ENCODE measurements around the gene ENC1.

Gene ENC1

DNA sequence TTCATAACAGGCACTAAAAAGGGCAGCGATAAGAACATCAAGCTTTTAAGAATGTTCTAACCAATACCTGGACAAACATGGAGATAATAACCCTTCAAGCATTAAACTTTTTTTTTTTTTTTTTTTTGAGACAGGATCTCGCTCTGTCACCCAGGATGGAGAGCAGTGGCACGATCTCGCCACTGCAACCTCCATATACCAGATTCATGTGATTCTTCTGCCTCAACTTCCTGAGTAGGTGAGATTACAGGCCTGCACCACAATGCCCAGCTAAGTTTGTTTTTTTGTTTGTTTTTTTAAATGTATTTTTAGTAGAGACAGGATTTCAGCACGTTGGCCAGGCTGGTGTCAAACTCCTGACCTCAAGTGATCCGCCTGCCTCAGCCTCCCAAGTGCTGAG is 14.7 kb upstream of the ENC1 start:
- no peak for DNase-seq

DNA sequence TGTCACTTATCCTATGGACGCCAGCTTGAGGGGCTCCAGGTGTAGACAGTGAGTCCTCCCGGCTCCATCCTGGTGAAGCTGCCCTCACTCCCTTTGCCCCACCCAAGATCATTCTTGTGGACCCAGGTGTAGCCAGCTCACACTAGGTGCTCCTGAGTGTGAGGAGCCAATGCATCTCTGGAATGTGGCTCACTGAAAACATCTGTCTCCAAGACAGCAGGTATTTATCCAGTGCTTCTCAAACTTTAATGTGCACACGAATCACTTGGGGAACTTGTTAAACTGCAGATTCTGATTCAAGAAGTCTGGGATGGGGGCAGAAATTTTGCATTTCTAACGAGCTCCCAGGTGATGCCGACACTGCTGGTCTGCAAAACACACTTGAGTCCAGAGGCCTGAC is 13.5 kb upstream of the ENC1 start:
- DNase-seq = no peak

GRCh38 chr5:74652576-74652975 is 12.0 kb upstream of the ENC1 start:
- no peak for DNase-seq

DNA sequence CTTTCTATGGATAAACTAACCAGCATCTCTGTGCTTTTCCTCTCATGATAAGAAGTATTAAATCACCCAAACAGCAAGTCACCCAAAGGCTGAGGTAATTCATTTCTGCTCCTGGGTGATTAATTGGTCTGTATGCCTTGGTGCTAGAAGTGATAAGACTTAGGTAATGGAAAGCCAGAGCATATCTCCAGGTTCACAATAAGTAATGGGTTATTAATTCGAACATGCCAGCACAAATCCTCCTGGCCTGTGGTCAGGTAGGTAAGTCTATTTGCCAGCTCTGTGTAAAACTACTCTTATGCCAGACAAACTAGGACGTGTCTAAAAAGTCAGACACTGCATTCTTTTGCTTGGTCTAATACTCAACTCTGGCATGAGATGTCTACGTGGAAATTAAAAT is 11.2 kb upstream of the ENC1 start:
- no peak for DNase-seq

- DNase-seq = no peak
Observed at GRCh38 chr5:74649421-74649973, 9.0 kb upstream of the ENC1 start.

- peak; percentile 55 for DNase-seq
Observed at GRCh38 chr5:74648835-74649293, 8.3 kb upstream of the ENC1 start.

GRCh38 chr5:74647096-74647495 is 6.6 kb upstream of the ENC1 start:
- peak; percentile 82 for DNase-seq

DNA sequence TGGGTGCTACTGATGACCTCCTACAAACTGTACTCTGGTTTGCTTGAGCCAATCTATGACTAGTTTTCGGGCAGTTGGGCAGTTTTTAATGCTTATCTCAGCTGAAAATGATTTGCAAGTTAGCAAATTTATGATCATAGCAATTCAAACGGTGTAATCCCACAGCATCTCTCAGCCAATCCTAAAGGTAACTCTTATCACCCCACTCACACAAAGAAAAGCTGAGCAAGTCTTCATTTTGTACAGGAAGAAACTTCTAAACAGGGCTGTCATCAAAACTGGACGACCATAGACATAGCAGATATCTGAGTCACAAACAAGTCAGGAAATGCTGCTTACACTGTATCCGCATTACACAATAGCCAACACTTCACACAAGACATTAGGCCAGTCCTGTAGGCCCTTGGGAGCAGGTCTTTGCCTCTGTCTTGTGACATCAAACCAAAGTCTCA is 2.6 kb upstream of the ENC1 start:
- no peak for DNase-seq

GRCh38 chr5:74642543-74642863 is 2.0 kb upstream of the ENC1 start:
- DNase-seq = no peak

- DNase-seq = no peak
Observed at GRCh38 chr5:74641735-74642542, 1.4 kb upstream of the ENC1 start.

DNA sequence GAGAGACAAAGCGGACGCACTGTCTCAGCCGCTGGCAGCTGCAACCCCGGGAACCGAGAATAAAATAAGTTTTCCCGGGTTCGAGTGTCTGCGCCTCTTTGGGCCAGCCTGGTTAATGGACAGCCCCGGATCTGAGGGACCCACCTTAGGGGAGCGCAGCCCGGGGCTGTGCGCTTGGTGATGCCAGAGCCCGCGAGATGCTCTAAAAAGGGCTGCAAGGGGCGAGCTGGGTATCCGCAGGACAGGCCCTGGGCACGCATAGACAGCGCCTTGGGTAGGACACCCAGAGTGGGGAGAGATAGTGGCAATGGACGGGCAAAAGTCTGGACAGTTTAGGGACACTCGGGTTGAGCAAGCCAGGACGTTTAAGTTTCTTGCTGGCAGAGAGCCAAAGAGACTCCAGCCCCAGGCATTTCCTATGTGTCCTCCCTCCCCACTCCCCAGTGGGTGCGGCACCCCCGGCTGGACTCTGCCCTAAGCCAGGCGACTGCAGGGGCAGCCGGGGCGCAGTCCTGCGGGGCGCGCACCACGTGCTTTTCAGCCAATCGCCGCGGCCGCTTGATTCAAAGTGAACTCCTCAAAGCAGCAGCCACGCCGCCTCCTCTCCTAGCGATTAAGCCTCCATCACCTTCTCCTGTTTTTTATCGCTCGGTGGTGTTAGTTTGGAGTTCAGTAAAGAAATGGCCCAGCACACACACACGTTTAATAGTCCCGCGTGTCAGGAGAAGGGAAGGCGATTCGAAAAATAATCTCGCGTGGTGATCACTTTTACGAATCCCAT is 616 bp upstream of the ENC1 start:
- no peak for DNase-seq

- DNase-seq = peak; percentile 31
Observed at GRCh38 chr5:74639807-74640449, 600 bp downstream of the ENC1 start.

GRCh38 chr5:74638970-74639806 is 1.3 kb downstream of the ENC1 start:
- DNase-seq = peak; percentile 18

- DNase-seq = no peak
Observed at GRCh38 chr5:74638544-74638969, 2.0 kb downstream of the ENC1 start.

GRCh38 chr5:74636552-74636951 is 4.0 kb downstream of the ENC1 start:
- no peak for DNase-seq

DNA sequence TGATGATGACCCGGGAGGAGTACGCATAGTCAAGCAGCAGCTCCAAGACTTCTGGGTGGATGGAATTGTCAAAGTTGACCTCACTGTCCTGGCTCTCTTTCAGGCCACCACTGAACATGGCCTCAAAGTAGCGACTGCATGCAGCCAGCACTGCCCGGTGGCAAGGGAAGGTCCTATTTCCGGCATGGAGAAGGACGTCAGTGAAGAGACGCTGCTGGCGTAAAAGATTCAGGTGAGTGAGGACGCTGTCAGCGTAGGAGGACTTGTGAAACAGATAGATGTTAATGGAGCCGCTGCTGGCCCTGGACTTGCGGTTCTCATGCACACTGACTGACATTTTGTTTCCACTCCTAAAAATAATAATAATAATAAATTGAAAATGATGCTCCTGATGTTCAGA is 4.4 kb downstream of the ENC1 start:
- DNase-seq = no peak

DNA sequence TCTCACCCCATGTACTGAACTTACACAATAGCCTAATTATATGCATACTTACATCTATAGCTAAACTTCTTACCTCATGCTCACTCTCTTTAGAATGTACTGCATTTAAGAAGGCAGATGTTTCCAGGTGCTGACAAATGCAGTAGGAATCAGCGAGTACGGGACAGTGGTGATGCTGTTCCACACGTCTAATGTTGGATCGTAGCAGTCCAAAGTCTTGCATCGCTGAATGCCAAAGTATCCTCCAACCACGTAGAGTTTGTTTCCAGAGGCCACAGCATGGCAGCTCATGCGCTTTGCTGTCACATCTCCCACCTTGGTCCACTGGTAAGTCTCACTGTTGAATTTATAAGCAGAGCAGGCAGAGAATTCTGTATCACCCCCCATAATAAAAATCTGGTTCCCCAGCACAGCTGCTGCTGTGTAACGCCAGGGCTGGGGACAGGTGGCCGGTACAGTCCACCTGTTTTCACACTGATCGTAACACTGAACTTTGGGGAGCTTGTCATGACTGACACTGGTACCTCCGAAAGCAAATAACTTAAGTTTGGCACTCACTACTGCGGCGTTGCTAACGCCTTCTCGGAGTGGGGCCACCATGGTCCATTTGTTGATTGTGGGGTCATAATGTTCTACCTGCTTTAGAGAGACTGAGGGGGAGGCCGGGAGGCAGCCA is 5.8 kb downstream of the ENC1 start:
- DNase-seq = no peak

DNA sequence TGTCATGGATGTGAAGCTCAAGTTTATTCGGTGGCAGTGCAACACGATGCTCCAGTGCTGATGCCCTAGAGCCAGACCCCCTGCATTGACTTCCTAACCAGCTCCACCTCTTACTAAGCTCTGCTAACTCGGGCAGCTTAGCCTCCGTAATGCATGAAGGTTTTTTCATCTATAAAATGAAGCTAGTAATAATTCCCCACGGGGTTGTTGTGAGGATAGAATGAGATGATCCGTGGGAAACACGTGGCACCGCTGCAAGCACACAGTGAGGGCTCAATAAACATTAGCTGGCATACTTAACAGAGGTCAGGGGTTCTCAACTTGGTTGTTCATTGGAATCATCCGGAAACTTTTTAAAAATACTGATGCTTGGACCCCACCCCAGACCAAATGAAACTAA is 6.8 kb downstream of the ENC1 start:
- DNase-seq = no peak

DNA sequence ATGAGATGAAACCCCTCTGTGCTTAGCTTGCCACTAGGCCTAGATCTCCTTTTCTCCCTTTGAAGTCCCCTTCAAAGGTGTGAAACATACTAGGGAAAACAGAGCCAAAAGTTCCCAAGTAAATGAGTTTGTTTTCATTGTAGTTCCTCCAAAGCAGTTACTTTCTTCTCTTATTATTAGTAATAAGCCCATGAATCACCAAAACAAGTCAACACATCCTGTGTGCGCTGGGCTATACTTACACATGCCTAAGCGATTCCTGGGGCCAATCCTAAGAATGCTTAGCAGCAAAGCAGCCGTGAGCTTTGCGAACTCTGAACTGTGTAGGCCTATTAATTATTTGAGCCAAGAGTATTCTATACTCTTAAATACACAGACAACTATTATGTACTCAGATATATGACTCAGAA is 7.6 kb downstream of the ENC1 start:
- DNase-seq = no peak

GRCh38 chr5:74631081-74631953 is 9.2 kb downstream of the ENC1 start:
- DNase-seq = no peak
